GM19467 (cell line): ENCODE measurements around the gene SUN3.

Experiments used
- ATAC-seq: cut with Tn5 transposase; IDR thresholded peaks from one replicate; pipeline ENCODE4 v1.9.1; 2021; ENCODE audit warnings: mild to moderate bottlenecking, moderate library complexity; ENCODE audit not compliant: unreplicated experiment

The SUN3 gene

GRCh38 chr7:48028938-48029337 lies at the start of gene SUN3:
Gene SUN3, minus strand, starts transcription at chr7:48029107. Its CDS starts 169 bp downstream, at chr7:48028938.
- ATAC-seq: no peak

- no peak for ATAC-seq
Measured at GRCh38 chr7:48078470-48078869, 49.6 kb upstream of the SUN3 start.

GRCh38 chr7:48077423-48077822 lies 48.5 kb upstream of the SUN3 start:
- no peak for ATAC-seq

- no peak for ATAC-seq
Measured at GRCh38 chr7:48074204-48074654, 45.3 kb upstream of the SUN3 start.

- no peak for ATAC-seq
Measured at GRCh38 chr7:48067475-48067874, 38.6 kb upstream of the SUN3 start.

- ATAC-seq: no peak
Measured at GRCh38 chr7:48063985-48064384, 35.1 kb upstream of the SUN3 start.

GRCh38 chr7:48059706-48060105 lies 30.8 kb upstream of the SUN3 start:
- ATAC-seq: no peak

- no peak for ATAC-seq
Measured at GRCh38 chr7:48058990-48059389, 30.1 kb upstream of the SUN3 start.

- ATAC-seq: no peak
Measured at GRCh38 chr7:48053736-48054135, 24.8 kb upstream of the SUN3 start.

- peak; percentile 69 for ATAC-seq
Measured at GRCh38 chr7:48052748-48053147, 23.8 kb upstream of the SUN3 start.

- ATAC-seq: no peak
Measured at GRCh38 chr7:48049850-48050249, 20.9 kb upstream of the SUN3 start.

GRCh38 chr7:48048113-48048512 lies 19.2 kb upstream of the SUN3 start:
- no peak for ATAC-seq

- ATAC-seq: no peak
Measured at GRCh38 chr7:48046458-48046857, 17.6 kb upstream of the SUN3 start.

- ATAC-seq: no peak
Measured at GRCh38 chr7:48045195-48045765, 16.4 kb upstream of the SUN3 start.

- ATAC-seq: no peak
Measured at GRCh38 chr7:48042636-48043035, 13.7 kb upstream of the SUN3 start.

GRCh38 chr7:48042216-48042615 lies 13.3 kb upstream of the SUN3 start:
- no peak for ATAC-seq

GRCh38 chr7:48041653-48041970 lies 12.7 kb upstream of the SUN3 start:
- ATAC-seq: no peak

- no peak for ATAC-seq
Measured at GRCh38 chr7:48040944-48041652, 12.2 kb upstream of the SUN3 start.

- no peak for ATAC-seq
Measured at GRCh38 chr7:48038815-48039506, 10.1 kb upstream of the SUN3 start.

GRCh38 chr7:48035967-48036478 lies 7.1 kb upstream of the SUN3 start:
- ATAC-seq: no peak

- ATAC-seq: peak; percentile 100
Measured at GRCh38 chr7:48035301-48035966, 6.5 kb upstream of the SUN3 start, which contains the start of gene C7orf57. Gene C7orf57, plus strand, starts transcription at chr7:48035543. Its CDS starts 766 bp downstream, at chr7:48036309.
